Body of pancreas (tissue), 4 donors: ENCODE data around the gene MAPK14. TPM values are rescaled to one million over a fixed set of nuclear protein-coding genes. Genes with fewer than 3 reads are reported as not detected.

Experiments used
- ATAC-seq: fragments of 150-250 bp; one replicate; pipeline ENCODE4 v1.9.1; 2016
- DNase-seq, 4 donors: peaks; one replicate each; pipeline ENCODE4 v3.0.0-alpha.2; 2019
- H3K27ac ChIP-seq, 4 donors: fragments of 200-600 bp; sonication (generic); 1 replicate in 3 of 4; 2 replicates in 1 of 4; pipeline versions ENCODE4 v1.5.1 to v1.6.1; 2016 to 2019; ENCODE audit warnings: mild to moderate bottlenecking in 1 of 4, mixed read lengths in 1 of 4, moderate library complexity in 1 of 4
- H3K27me3 ChIP-seq, 2 donors: fragments of 200-600 bp; sonication (generic); one replicate each; pipeline ENCODE4 v1.6.0; 2016; ENCODE audit warnings: mild to moderate bottlenecking in 1 of 2
- H3K36me3 ChIP-seq, 2 donors: fragments of 200-600 bp; sonication (generic); replicated peaks in 1 of 2; 2 replicates each; pipeline ENCODE4 v1.5.1; 2016; ENCODE audit warnings: low read depth in 2 of 2; ENCODE audit not compliant: insufficient read depth in 1 of 2
- H3K4me1 ChIP-seq: fragments of 200-600 bp; sonication (generic); one replicate; pipeline ENCODE4 v1.6.0; 2016
- H3K4me3 ChIP-seq, 2 donors: fragments of 200-600 bp; sonication (generic); 1 replicate in 1 of 2; 2 replicates in 1 of 2; pipeline ENCODE4 v1.5.1; 2016 to 2019
- H3K9me3 ChIP-seq, 3 donors: fragments of 200-600 bp; sonication (generic); 1 replicate in 2 of 3; 2 replicates in 1 of 3; pipeline ENCODE4 v1.5.1; 2016
- POLR2A ChIP-seq, 3 donors: fragments of 450-650 bp; IDR thresholded peaks; one replicate each; pipeline ENCODE4 v1.6.1; 2016; ENCODE audit warnings: antibody characterized with exemption in 3 of 3, mild to moderate bottlenecking in 2 of 3
- WGBS, 2 donors: methylation state at CpG; one replicate each; pipeline ENCODE4 v1.1.5; 2017; 5-methylcytosine and 5-hydroxymethylcytosine counted together
- intact Hi-C: fragments of 100-400 bp; cut with DNase I; formaldehyde crosslinking; loops from one replicate; pipeline ENCODE4 v1.15.1; 2023
- total RNA-seq, 2 donors: library from RNA; depleted of rRNA; stranded (reverse); fragments of >200 nt; gene quantifications; one replicate each; pipeline ENCODE4 v1.1.0, GENCODE V29; 2016
- TF ChIP-seq, protein P1 (sequence below), 7 experiments: fragments of 450-650 bp in 4 of 7; fragments of 200-600 bp in 3 of 7; sonication (generic) in 3 of 7; IDR thresholded peaks; one replicate each; pipeline ENCODE4 v1.5.1; 2016 to 2019; ENCODE audit warnings: antibody characterized with exemption in 7 of 7

Gene MAPK14
- total RNA-seq, 2 donors from 2014 or later: 30.3 to 33.7 TPM

- peak overlapping the region in 1 of 4 donors; percentile 23 for H3K27ac ChIP-seq
- no peaks in the 10 kb centered on the region for H3K9me3 ChIP-seq
- H3K36me3 ChIP-seq: no peaks in the 10 kb centered on the region
- WGBS, 2 donors: 65 to 93% methylated on average over 4 of the region's 4 CpGs
- H3K27me3 ChIP-seq: no peaks in the 10 kb centered on the region
- intact Hi-C loops: no loop called here
- ATAC-seq: peak; percentile 22
- no peak for DNase-seq
- peaks cover 59% of the 10 kb centered on the region for H3K4me1 ChIP-seq
- TF ChIP-seq, protein P1, sequence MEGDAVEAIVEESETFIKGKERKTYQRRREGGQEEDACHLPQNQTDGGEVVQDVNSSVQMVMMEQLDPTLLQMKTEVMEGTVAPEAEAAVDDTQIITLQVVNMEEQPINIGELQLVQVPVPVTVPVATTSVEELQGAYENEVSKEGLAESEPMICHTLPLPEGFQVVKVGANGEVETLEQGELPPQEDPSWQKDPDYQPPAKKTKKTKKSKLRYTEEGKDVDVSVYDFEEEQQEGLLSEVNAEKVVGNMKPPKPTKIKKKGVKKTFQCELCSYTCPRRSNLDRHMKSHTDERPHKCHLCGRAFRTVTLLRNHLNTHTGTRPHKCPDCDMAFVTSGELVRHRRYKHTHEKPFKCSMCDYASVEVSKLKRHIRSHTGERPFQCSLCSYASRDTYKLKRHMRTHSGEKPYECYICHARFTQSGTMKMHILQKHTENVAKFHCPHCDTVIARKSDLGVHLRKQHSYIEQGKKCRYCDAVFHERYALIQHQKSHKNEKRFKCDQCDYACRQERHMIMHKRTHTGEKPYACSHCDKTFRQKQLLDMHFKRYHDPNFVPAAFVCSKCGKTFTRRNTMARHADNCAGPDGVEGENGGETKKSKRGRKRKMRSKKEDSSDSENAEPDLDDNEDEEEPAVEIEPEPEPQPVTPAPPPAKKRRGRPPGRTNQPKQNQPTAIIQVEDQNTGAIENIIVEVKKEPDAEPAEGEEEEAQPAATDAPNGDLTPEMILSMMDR (IDR thresholded peaks at IDR 0.05): no peak
- no peak for TF ChIP-seq POLR2A (IDR thresholded peaks at IDR 0.05)
- no peak overlapping the region for H3K4me3 ChIP-seq
These were observed 10.7 kb downstream of the MAPK14 start for GRCh38 chr6:36038120-36038876.

- H3K27me3 ChIP-seq: no peaks in the 10 kb centered on the region
- H3K9me3 ChIP-seq: no peaks in the 10 kb centered on the region
- no peak overlapping the region for H3K4me3 ChIP-seq
- no peak for DNase-seq
- peaks cover 51% of the 10 kb centered on the region for H3K4me1 ChIP-seq
- no peak overlapping the region for H3K27ac ChIP-seq
- peak; percentile 75 for ATAC-seq
- TF ChIP-seq, protein P1 (IDR thresholded peaks at IDR 0.05): no peak
- no peak for TF ChIP-seq POLR2A (IDR thresholded peaks at IDR 0.05)
- intact Hi-C loops: no loop called here
- no peaks in the 10 kb centered on the region for H3K36me3 ChIP-seq
These were observed 11.5 kb downstream of the MAPK14 start for GRCh38 chr6:36039112-36039511.

DNA sequence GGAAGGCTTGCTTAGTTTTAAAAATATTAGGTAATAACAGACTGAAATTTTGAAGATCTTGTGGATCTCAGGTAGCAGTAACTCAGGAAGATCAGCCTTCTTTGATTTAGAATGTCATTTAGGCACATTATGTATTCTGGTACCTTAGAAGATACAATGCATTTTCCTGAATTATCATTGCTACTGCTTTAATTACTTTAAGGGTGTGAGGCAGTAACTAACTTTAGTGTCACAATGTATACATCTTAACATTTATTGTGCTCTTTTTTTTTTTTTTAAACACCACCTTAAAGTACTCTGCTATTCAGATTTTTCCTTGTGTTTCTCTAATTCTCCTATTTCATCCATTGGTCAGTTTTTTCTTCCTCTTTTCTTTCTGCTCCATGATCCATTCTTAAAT is 13.3 kb downstream of the MAPK14 start:
- Histone ChIP-seq H3K27me3 (no peaks in the 10 kb centered on the region), H3K4me3 (no peak overlapping the region), H3K9me3 (no peaks in the 10 kb centered on the region), H3K4me1 (peaks cover 32% of the 10 kb centered on the region), H3K36me3 (no peaks in the 10 kb centered on the region), H3K27ac (no peak overlapping the region)
- no peak for TF ChIP-seq POLR2A (IDR thresholded peaks at IDR 0.05)
- TF ChIP-seq, protein P1 (IDR thresholded peaks at IDR 0.05): no peak
- intact Hi-C loops: no loop called here
- no peak for ATAC-seq
- no peak for DNase-seq

GRCh38 chr6:36042618-36043260 is 15.1 kb downstream of the MAPK14 start:
- intact Hi-C loops: no loop called here
- 89 to 94% methylated on average over 12 of the region's 12 CpGs for WGBS, 2 donors
- no peak overlapping the region for H3K4me3 ChIP-seq

More at GRCh38 chr6:36042618-36043260, 15.1 kb downstream of the MAPK14 start:
- DNase-seq: no peak
- Histone ChIP-seq H3K9me3 (no peaks in the 10 kb centered on the region), H3K36me3 (no peaks in the 10 kb centered on the region), H3K27ac (no peak overlapping the region), H3K4me1 (peaks cover 35% of the 10 kb centered on the region), H3K27me3 (no peaks in the 10 kb centered on the region)
- ATAC-seq: no peak
- TF ChIP-seq, protein P1 (IDR thresholded peaks at IDR 0.05): no peak
- no peak for TF ChIP-seq POLR2A (IDR thresholded peaks at IDR 0.05)
